Measurements from ENCODE around the gene SMCO2.
"Not testable (repeated sequence)": the region's sequence is repeated elsewhere in the genome, so short reads cannot be mapped to it uniquely, and the experiment has no call there.

Gene SMCO2

DNA sequence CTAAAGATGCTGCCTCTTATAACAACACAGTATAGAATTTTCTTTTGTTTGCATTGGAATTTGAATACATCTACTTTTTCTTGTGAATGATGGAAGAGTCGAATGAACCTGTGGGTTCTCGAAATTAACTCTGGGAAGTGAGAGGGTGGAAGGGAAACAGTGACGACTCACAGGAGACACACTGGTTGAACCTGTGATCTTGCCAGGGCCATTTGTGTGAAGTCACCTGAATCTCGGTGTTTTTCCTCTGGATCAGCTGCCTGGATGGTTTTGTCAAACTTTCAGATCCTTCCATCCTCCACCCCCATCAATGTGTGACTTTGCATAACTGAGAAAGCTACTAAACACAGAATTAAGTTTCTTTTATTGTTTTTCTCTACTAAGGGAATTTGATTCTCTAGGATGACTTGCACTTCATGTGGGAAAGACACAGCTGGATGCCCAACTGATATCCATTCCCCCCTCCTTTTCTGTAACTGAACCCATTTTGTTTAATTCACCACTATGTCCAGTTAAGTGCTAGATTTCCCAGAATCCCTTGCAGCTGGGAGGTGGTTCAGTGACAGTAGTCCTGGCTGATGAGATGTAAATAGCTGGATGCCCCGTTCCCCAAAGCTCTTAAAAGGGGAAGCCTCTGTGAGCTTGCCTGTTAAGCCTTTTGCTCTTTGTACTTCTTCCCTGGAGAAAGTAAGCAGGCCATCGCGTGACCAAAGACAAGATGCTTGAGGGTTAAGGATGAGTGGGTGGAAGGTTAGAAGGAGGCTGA, 83.8 kb downstream of the SMCO2 start:
- no peak for DNase-seq

DNA sequence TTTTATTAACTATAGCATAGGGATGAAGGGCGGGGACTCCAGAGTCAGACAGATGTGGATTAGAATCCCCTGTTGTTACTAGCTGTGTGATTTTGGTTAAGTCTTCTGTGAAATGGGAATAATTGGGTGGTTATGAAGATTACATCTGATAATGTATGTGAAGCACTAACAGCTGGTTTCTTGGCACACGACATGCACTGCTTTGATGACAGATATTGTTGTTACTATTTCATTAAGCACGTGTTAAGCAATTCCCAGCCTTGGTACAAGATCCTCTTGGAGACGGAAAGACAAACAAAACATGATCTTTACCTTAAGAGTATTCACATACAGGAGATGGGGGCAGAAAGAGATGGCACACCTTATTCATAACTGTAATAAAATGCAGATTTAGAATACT, 85.4 kb downstream of the SMCO2 start:
- no peak for DNase-seq

GRCh38 chr12:27534060-27534764, 87.7 kb downstream of the SMCO2 start:
- no peak for DNase-seq

GRCh38 chr12:27534765-27535161, 88.2 kb downstream of the SMCO2 start:
- no peak for DNase-seq

DNA sequence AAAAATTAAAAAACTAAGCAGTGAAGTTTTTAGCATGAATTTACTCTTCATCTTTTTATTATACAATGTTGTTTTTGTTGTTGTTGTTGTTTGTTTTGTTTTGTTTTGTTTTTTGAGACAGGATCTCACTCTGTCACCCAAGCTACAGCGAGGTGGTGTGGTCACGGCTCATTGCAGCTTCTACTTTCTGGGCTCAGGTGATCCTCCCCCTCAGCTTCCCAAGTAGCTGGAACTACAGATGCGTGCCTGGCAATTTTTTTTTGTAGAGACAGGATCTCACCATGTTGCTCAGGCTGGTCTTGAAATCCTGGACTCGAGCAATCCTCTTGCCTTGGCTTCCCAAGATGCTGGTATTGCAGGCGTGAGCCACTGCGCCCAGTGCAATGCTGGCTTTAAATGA, 88.8 kb downstream of the SMCO2 start:
- no peak for DNase-seq

GRCh38 chr12:27537855-27538675, 91.5 kb downstream of the SMCO2 start:
- no peak for DNase-seq

DNA sequence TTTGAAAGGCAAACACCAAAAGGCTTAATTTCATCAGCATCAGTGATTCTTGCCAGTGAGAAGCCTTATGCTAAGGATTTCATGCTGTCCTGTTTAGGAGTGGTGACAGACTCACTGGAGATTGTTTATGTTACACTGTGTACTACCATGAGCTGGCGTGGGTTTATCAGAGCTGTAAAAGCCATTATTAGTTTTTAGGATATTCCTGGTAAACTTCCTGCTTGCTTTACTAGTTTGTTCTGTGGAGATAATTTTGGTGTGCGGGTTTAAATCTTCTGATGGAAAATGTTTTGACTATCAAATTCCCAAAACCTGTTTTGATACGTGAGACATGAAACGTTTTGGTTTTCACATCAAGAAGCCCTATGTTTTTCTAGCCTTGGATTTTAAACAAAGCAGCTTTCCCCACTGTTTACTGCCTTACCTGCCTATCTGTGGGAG, 92.7 kb downstream of the SMCO2 start:
- no peak for DNase-seq

DNA sequence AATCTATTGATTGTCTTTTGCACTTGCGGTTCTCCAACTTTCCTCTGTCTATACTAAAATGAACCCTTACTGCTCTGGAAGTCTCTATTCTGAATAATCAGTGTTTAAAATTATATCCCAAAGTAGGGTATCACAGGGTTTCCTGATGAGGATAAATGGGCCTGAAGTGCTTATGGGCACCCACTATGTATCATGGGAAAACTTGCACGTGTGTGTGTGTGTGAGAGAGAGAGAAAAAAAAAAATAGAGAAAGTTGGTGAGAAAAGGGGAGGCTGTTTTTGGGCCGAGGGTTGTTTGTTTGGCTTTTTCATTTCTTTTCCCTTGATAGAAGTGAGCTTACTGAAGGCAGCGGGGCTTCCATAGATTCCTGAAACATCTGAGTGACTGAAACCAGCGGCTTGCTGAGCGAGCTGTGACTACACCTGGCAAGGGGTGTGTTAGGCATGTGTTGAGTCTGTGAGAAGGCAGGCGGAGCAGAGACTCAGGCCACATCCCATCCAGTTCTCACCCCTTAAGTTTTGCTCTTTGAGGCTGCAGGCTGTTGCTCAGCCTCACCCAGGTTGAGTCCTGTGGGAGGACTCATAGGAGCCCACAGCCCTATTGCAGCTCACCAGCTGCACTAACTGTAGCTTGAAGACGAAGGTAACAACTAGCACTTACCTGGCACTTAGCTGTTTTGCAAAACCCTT, 94.6 kb downstream of the SMCO2 start:
- DNase-seq = no peak

- peak; percentile 95 for DNase-seq
Observed at GRCh38 chr12:27542628-27543027, 96.1 kb downstream of the SMCO2 start.

- not testable (repeated sequence) for DNase-seq
Observed at GRCh38 chr12:27544858-27545257, 98.3 kb downstream of the SMCO2 start.

DNA sequence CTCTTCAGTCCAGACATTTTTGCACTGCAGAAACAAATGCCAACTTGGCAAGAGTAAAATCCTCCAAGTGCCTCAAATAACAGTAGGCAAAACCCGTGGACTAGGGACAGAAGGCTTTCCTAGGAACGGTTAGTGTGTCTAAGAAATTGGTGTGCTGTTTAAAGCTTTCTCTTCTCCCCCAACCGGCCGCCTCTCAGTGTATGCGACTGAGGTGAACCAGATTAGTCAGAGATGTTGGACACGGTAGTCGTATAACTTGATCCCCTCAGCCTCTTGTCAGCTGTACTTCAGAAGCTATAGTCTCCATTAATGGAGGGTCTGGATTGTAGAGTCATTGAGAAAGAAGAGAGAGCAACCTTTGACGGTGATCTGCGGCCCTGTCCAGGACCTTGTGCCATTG, 99.1 kb downstream of the SMCO2 start:
- no peak for DNase-seq

DNA sequence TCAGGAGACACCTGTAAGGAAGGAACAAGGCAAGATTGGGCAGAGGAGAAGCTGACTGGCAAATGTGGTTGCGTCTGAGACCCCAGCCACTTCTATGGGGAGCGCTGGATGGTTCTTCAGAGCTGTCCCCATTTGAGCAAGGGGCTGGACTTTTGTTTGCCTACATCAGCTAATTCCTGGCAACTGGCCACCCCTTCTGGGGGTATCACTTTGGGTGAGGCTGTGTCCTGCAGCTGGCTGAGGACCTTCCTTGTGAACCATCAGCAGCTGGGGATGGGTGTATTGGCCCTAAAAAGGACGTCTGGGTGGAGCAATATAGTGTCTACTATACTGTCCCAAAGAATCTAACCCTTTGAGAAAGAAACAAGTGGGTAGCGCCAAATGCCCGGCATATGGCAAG, 101.1 kb downstream of the SMCO2 start:
- no peak for DNase-seq

- DNase-seq = no peak
Observed at GRCh38 chr12:27548301-27549199, 102.0 kb downstream of the SMCO2 start.

GRCh38 chr12:27549236-27549800, 102.8 kb downstream of the SMCO2 start:
- peak; percentile 83 for DNase-seq

DNA sequence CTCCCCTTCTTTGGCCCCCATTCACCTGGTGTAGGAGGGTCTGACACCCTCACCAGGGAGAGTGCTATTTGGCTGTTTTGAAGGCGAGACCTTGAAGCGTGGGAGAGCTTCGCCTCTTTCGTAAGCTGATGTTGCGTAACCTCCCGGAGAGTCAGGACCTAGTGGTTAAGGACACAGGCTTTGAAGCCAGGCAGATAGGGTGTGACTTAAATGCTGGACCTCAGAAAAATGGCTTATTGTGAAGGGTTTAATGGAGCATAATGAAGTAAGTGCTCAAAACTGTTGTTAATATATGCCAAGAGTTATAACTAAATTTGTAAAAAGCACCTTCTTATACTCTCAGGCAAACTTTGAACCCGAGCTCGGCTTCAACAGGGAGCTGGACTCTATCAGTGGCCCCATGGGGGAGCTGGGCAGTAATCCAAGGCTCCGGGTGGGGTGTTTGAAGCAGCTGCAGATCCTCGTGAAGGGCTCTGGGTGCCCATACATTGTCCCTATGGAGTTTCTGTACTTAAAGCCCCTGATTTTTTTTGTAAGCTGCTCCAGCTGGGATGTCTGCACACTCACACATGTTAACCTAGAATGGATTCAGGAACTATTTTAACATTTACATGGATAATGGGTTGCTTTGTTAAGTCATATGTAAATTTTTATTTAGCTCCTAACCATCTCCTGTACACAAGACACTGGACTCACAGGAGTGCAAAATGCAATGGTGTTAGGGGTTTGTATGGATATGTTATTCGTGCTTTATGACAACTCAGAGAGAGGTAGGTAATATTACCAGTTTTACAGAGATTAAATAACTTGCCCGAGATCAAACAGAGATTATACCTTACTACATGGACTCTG, 103.5 kb downstream of the SMCO2 start:
- peak; percentile 90 for DNase-seq

- no peak for DNase-seq
Observed at GRCh38 chr12:27550653-27550975, 104.1 kb downstream of the SMCO2 start.

GRCh38 chr12:27551172-27551840, 104.8 kb downstream of the SMCO2 start:
- DNase-seq = no peak

Measured in fibroblast of skin of abdomen (primary cell).